HepG2 (cell line): ENCODE results near the gene GOLPH3.

ENCODE experiments used
- EZH2 ChIP-seq: conservative IDR thresholded peaks from 2 replicates; pipeline ENCODE4 v1.6.1; 2012; ENCODE audit warnings: mild to moderate bottlenecking, low read depth, low read length, moderate library complexity
- SATB2 ChIP-seq: sonication (generic); formaldehyde crosslinking; IDR thresholded peaks from 2 replicates; pipeline ENCODE4 v1.5.0; 2020; ENCODE audit warnings: missing genetic modification reagents
- TF ChIP-seq, protein P1 (sequence below): sonication (generic); formaldehyde crosslinking; IDR thresholded peaks from 2 replicates; pipeline ENCODE4 v1.8.1; 2023; ENCODE audit warnings: missing genetic modification reagents, inconsistent platforms, borderline replicate concordance
- TF ChIP-seq, protein P2 (sequence below): sonication (generic); formaldehyde crosslinking; IDR thresholded peaks from 2 replicates; pipeline ENCODE4 v1.5.1; 2020; ENCODE audit warnings: mild to moderate bottlenecking, missing genetic modification reagents, moderate library complexity

DNA sequence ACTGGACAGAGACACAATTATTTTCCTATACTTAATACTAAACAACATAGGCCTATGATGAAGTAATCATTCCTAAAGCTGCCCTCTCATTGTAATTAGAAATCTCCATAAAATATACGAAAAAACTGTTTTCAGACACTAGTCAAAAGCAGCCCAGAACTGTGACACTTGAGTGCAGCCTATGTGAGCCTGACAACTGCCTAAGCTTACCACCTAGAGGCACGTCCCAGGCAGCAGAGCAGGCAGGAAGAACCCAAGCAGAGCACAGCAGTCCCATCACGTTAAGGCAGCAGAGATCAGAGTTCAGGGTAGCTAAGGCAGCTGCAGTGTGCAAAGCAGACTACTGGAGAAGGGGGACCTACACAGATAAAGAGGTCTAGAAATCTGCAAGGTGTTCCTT is 46.4 kb downstream of the GOLPH3 start:
- no peak for TF ChIP-seq EZH2
- TF ChIP-seq, protein P1, sequence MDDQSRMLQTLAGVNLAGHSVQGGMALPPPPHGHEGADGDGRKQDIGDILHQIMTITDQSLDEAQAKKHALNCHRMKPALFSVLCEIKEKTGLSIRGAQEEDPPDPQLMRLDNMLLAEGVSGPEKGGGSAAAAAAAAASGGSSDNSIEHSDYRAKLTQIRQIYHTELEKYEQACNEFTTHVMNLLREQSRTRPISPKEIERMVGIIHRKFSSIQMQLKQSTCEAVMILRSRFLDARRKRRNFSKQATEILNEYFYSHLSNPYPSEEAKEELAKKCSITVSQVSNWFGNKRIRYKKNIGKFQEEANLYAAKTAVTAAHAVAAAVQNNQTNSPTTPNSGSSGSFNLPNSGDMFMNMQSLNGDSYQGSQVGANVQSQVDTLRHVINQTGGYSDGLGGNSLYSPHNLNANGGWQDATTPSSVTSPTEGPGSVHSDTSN (CRISPR knock-in tag), result no peak
- no peak for TF ChIP-seq SATB2 (CRISPR knock-in tag)
- TF ChIP-seq, protein P2, sequence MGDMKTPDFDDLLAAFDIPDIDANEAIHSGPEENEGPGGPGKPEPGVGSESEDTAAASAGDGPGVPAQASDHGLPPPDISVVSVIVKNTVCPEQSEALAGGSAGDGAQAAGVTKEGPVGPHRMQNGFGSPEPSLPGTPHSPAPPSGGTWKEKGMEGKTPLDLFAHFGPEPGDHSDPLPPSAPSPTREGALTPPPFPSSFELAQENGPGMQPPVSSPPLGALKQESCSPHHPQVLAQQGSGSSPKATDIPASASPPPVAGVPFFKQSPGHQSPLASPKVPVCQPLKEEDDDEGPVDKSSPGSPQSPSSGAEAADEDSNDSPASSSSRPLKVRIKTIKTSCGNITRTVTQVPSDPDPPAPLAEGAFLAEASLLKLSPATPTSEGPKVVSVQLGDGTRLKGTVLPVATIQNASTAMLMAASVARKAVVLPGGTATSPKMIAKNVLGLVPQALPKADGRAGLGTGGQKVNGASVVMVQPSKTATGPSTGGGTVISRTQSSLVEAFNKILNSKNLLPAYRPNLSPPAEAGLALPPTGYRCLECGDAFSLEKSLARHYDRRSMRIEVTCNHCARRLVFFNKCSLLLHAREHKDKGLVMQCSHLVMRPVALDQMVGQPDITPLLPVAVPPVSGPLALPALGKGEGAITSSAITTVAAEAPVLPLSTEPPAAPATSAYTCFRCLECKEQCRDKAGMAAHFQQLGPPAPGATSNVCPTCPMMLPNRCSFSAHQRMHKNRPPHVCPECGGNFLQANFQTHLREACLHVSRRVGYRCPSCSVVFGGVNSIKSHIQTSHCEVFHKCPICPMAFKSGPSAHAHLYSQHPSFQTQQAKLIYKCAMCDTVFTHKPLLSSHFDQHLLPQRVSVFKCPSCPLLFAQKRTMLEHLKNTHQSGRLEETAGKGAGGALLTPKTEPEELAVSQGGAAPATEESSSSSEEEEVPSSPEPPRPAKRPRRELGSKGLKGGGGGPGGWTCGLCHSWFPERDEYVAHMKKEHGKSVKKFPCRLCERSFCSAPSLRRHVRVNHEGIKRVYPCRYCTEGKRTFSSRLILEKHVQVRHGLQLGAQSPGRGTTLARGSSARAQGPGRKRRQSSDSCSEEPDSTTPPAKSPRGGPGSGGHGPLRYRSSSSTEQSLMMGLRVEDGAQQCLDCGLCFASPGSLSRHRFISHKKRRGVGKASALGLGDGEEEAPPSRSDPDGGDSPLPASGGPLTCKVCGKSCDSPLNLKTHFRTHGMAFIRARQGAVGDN (CRISPR knock-in tag), result no peak
